ENCODE results near the gene ACTR1B.
A peak's percentile ranks its signal among the peaks of the same experiment; 100 is the strongest.

Gene ACTR1B

DNA sequence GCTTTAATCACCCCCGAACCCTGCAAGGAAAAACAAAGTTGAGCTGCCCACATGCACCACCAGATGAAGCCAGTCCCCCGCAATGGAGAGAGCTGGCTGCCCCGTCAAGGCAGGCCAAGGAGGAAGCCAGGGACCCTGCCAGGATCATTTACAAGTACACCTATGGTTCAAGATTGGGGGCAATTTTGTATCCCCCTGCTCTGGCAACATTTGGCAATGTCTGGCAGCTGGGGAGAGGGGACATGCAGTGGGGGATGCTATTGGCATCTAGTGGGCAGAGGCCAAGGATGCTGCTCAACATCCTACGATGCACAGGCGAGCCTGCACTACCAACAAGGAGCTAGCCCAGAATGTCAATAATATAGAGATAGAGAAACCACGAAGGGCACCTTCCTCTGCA, 1.9 kb downstream of the ACTR1B start:
- peak overlapping the region; percentile 9 for H2BK5ac ChIP-seq (ENCODE audit: low read depth, low read length, poor library complexity, severe bottlenecking)
- H3K18ac ChIP-seq (ENCODE audit: low read depth in 1 of 2, low read length in 2 of 2) = no peak overlapping the region
- peak overlapping the region in 1 of 2 experiments; percentile 66 for H3K4ac ChIP-seq (ENCODE audit: low read depth in 1 of 2, low read length in 2 of 2)
- H2BK12ac ChIP-seq (ENCODE audit: low read length in 2 of 2) = peak overlapping the region in 1 of 2 experiments; percentile 31
- H4K91ac ChIP-seq (ENCODE audit: low read length) = no peak overlapping the region
- peak overlapping the region; percentile 96 for H3K27ac ChIP-seq (ENCODE audit: low read length, poor library complexity, severe bottlenecking)
- H2AFZ ChIP-seq (ENCODE audit: low read depth, low read length) = no peak overlapping the region
- no peak overlapping the region for H2BK120ac ChIP-seq (ENCODE audit: low read depth, low read length)
- 92% methylated on average over 6 of the region's 6 CpGs for WGBS
- H2AK5ac ChIP-seq (ENCODE audit: low read length, severe bottlenecking) = peak overlapping the region; percentile 4
- H3K4me1 ChIP-seq (ENCODE audit: control insufficient read depth, insufficient read depth, low read depth, low read length) = peaks cover 26% of the 10 kb centered on the region
- no peaks in the 10 kb centered on the region for H3K27me3 ChIP-seq (ENCODE audit: control insufficient read depth in 1 of 2, insufficient read depth in 1 of 2, low read length in 2 of 2)
- peak overlapping the region; percentile 22 for H4K8ac ChIP-seq (ENCODE audit: low read length)
- H3K36me3 ChIP-seq (ENCODE audit: control insufficient read depth in 1 of 2, insufficient read depth in 2 of 2, low read depth in 1 of 2, low read length in 2 of 2) = peaks cover 24 to 34% of the 10 kb centered on the region in 2 experiments
- DNase-seq = no peak
- peak overlapping the region in 1 of 2 experiments; percentile 88 for H3K4me3 ChIP-seq (ENCODE audit: insufficient read depth in 1 of 2, low read depth in 1 of 2, low read length in 2 of 2)
- H3K79me1 ChIP-seq (replicated peaks; ENCODE audit: low read length, poor library complexity, severe bottlenecking) = peaks cover 24% of the 10 kb centered on the region
- H2BK15ac ChIP-seq (ENCODE audit: low read depth, poor library complexity, severe bottlenecking) = no peak overlapping the region
- H3K4me2 ChIP-seq (ENCODE audit: low read length, poor library complexity, severe bottlenecking) = peak overlapping the region; percentile 70
- H3K23ac ChIP-seq (ENCODE audit: low read length in 2 of 2) = no peak overlapping the region
- H3K9me3 ChIP-seq (ENCODE audit: control insufficient read depth, low read length) = no peaks in the 10 kb centered on the region
- peak overlapping the region in 1 of 2 experiments; percentile 57 for H3K14ac ChIP-seq (ENCODE audit: low read length in 2 of 2)
- H3K9ac ChIP-seq (ENCODE audit: low read length) = peak overlapping the region; percentile 92

DNA sequence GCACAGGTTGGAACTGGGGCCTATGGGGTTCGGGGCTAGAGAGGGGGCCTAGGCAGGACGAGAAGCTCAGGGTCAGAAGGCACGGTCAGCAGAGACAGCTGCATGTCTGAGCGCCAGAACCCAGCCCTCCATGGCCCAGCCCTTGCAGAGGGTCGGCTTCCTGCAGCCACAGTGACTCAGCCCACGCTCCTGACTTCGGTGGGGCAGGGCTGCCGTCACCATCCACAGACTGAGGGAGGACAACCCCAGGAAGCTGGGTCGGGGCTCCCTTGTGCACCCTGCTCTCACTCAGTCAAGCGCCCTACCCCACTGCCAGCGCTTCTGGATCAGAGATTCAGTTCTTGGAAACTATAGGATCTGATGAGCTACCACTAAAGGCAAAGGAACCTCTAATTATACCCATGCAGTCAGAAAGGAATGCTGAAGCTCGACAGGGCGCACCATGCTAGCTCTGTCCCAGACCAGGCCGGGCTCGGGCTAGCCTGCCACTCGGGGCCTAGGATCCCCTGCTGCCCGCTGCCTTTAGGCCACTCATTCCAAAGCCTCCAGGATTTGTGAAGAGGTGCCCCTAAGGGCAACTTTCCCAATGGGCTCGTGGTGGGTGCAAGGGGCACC, 3.0 kb downstream of the ACTR1B start:
- H4K8ac ChIP-seq (ENCODE audit: low read length) = peak overlapping the region; percentile 16
- peak overlapping the region; percentile 46 for H3K9ac ChIP-seq (ENCODE audit: low read length)
- no peak overlapping the region for H2BK15ac ChIP-seq (ENCODE audit: low read depth, poor library complexity, severe bottlenecking)
- H2AFZ ChIP-seq (ENCODE audit: low read depth, low read length) = no peak overlapping the region
- H3K14ac ChIP-seq (ENCODE audit: low read length in 2 of 2) = no peak overlapping the region
- H2BK120ac ChIP-seq (ENCODE audit: low read depth, low read length) = no peak overlapping the region
- H4K91ac ChIP-seq (ENCODE audit: low read length) = peak overlapping the region; percentile 58
- no peak overlapping the region for H3K18ac ChIP-seq (ENCODE audit: low read depth in 1 of 2, low read length in 2 of 2)
- peak overlapping the region; percentile 16 for H3K4me2 ChIP-seq (ENCODE audit: low read length, poor library complexity, severe bottlenecking)
- peaks cover 27% of the 10 kb centered on the region for H3K79me1 ChIP-seq (replicated peaks; ENCODE audit: low read length, poor library complexity, severe bottlenecking)
- peaks cover 35 to 45% of the 10 kb centered on the region in 2 experiments for H3K36me3 ChIP-seq (ENCODE audit: control insufficient read depth in 1 of 2, insufficient read depth in 2 of 2, low read depth in 1 of 2, low read length in 2 of 2)
- H3K23ac ChIP-seq (ENCODE audit: low read length in 2 of 2) = peak overlapping the region in 1 of 2 experiments; percentile 4
- DNase-seq = peak; percentile 43
- no peaks in the 10 kb centered on the region for H3K27me3 ChIP-seq (ENCODE audit: control insufficient read depth in 1 of 2, insufficient read depth in 1 of 2, low read length in 2 of 2)
- 58% methylated on average over 18 of the region's 18 CpGs for WGBS
- H2AK5ac ChIP-seq (ENCODE audit: low read length, severe bottlenecking) = peak overlapping the region; percentile 14
- peak overlapping the region in 1 of 2 experiments; percentile 19 for H2BK12ac ChIP-seq (ENCODE audit: low read length in 2 of 2)
- peak overlapping the region in 1 of 2 experiments; percentile 88 for H3K4me3 ChIP-seq (ENCODE audit: insufficient read depth in 1 of 2, low read depth in 1 of 2, low read length in 2 of 2)
- no peak overlapping the region for H2BK5ac ChIP-seq (ENCODE audit: low read depth, low read length, poor library complexity, severe bottlenecking)
- H3K27ac ChIP-seq (ENCODE audit: low read length, poor library complexity, severe bottlenecking) = no peak overlapping the region
- peaks cover 26% of the 10 kb centered on the region for H3K4me1 ChIP-seq (ENCODE audit: control insufficient read depth, insufficient read depth, low read depth, low read length)
- H3K4ac ChIP-seq (ENCODE audit: low read depth in 1 of 2, low read length in 2 of 2) = no peak overlapping the region
- H3K9me3 ChIP-seq (ENCODE audit: control insufficient read depth, low read length) = no peaks in the 10 kb centered on the region

DNA sequence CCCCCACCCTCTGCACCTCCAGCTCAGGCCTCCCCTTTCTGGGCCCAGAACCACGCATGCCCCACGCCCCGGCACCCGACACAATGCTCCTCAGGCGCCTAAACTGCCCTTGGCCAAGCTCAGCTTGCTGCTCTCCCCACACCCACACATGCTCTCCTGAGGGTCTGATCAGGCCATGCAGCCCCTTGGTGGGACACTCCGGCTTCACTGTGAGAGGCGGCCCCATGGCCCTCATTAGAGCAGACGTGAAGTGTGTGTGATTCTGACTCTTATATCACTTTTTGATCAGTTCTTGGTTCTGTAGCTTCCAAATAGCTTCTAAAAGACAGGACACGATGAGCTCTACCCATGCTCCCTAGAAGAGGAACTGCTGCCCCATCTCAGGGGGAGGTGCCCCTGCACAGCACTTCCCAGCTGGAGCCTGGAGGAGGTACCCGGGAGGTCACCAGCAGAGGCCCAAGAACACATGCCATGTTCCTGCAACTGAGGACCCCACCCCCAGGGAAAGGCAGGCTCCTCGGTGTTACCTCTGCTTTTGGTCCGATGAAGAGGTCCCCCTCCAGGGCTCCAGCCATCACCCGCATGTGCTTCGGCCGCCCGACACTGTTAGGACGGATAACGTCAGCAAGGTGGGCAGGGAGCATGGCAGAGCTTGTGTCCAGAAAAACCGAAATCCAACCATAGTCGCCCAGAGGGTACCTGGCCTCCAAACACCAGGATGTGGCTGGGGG, 3.6 kb downstream of the ACTR1B start:
- no peak overlapping the region for H2BK120ac ChIP-seq (ENCODE audit: low read depth, low read length)
- H4K8ac ChIP-seq (ENCODE audit: low read length) = peak overlapping the region; percentile 50
- H2BK5ac ChIP-seq (ENCODE audit: low read depth, low read length, poor library complexity, severe bottlenecking) = no peak overlapping the region
- no peaks in the 10 kb centered on the region for H3K27me3 ChIP-seq (ENCODE audit: control insufficient read depth in 1 of 2, insufficient read depth in 1 of 2, low read length in 2 of 2)
- no peaks in the 10 kb centered on the region for H3K9me3 ChIP-seq (ENCODE audit: control insufficient read depth, low read length)
- peaks cover 26% of the 10 kb centered on the region for H3K4me1 ChIP-seq (ENCODE audit: control insufficient read depth, insufficient read depth, low read depth, low read length)
- no peak overlapping the region for H3K14ac ChIP-seq (ENCODE audit: low read length in 2 of 2)
- peak overlapping the region in 1 of 2 experiments; percentile 40 for H3K23ac ChIP-seq (ENCODE audit: low read length in 2 of 2)
- no peak overlapping the region for H2AFZ ChIP-seq (ENCODE audit: low read depth, low read length)
- H3K4me2 ChIP-seq (ENCODE audit: low read length, poor library complexity, severe bottlenecking) = no peak overlapping the region
- no peak for DNase-seq
- H2BK15ac ChIP-seq (ENCODE audit: low read depth, poor library complexity, severe bottlenecking) = no peak overlapping the region
- 97% methylated on average over 17 of the region's 20 CpGs for WGBS
- peak overlapping the region; percentile 10 for H2AK5ac ChIP-seq (ENCODE audit: low read length, severe bottlenecking)
- H4K91ac ChIP-seq (ENCODE audit: low read length) = no peak overlapping the region
- no peak overlapping the region for H3K4ac ChIP-seq (ENCODE audit: low read depth in 1 of 2, low read length in 2 of 2)
- peaks cover 27% of the 10 kb centered on the region for H3K79me1 ChIP-seq (replicated peaks; ENCODE audit: low read length, poor library complexity, severe bottlenecking)
- no peak overlapping the region for H3K27ac ChIP-seq (ENCODE audit: low read length, poor library complexity, severe bottlenecking)
- H3K36me3 ChIP-seq (ENCODE audit: control insufficient read depth in 1 of 2, insufficient read depth in 2 of 2, low read depth in 1 of 2, low read length in 2 of 2) = peaks cover 41 to 52% of the 10 kb centered on the region in 2 experiments
- H3K4me3 ChIP-seq (ENCODE audit: insufficient read depth in 1 of 2, low read depth in 1 of 2, low read length in 2 of 2) = no peak overlapping the region
- H2BK12ac ChIP-seq (ENCODE audit: low read length in 2 of 2) = no peak overlapping the region
- no peak overlapping the region for H3K9ac ChIP-seq (ENCODE audit: low read length)
- no peak overlapping the region for H3K18ac ChIP-seq (ENCODE audit: low read depth in 1 of 2, low read length in 2 of 2)

GRCh38 chr2:97659256-97660043, 4.4 kb downstream of the ACTR1B start:
- Histone ChIP-seq H2BK5ac (ENCODE audit: low read depth, low read length, poor library complexity, severe bottlenecking) (no peak overlapping the region), H3K4me3 (ENCODE audit: insufficient read depth in 1 of 2, low read depth in 1 of 2, low read length in 2 of 2) (no peak overlapping the region), H3K27me3 (ENCODE audit: control insufficient read depth in 1 of 2, insufficient read depth in 1 of 2, low read length in 2 of 2) (no peaks in the 10 kb centered on the region), H3K4me1 (ENCODE audit: control insufficient read depth, insufficient read depth, low read depth, low read length) (peaks cover 25% of the 10 kb centered on the region), H3K14ac (ENCODE audit: low read length in 2 of 2) (no peak overlapping the region), H3K27ac (ENCODE audit: low read length, poor library complexity, severe bottlenecking) (no peak overlapping the region), H2BK120ac (ENCODE audit: low read depth, low read length) (no peak overlapping the region), H3K79me1 (replicated peaks; ENCODE audit: low read length, poor library complexity, severe bottlenecking) (peaks cover 25% of the 10 kb centered on the region), H3K4me2 (ENCODE audit: low read length, poor library complexity, severe bottlenecking) (no peak overlapping the region), H2AFZ (ENCODE audit: low read depth, low read length) (no peak overlapping the region), H3K18ac (ENCODE audit: low read depth in 1 of 2, low read length in 2 of 2) (no peak overlapping the region), H3K9ac (ENCODE audit: low read length) (no peak overlapping the region), H3K23ac (ENCODE audit: low read length in 2 of 2) (no peak overlapping the region), H3K4ac (ENCODE audit: low read depth in 1 of 2, low read length in 2 of 2) (no peak overlapping the region), H3K36me3 (ENCODE audit: control insufficient read depth in 1 of 2, insufficient read depth in 2 of 2, low read depth in 1 of 2, low read length in 2 of 2) (peaks cover 49 to 59% of the 10 kb centered on the region in 2 experiments), H2BK12ac (ENCODE audit: low read length in 2 of 2) (no peak overlapping the region), H4K91ac (ENCODE audit: low read length) (no peak overlapping the region), H4K8ac (ENCODE audit: low read length) (peak overlapping the region; percentile 12), H3K9me3 (ENCODE audit: control insufficient read depth, low read length) (peaks cover 4% of the 10 kb centered on the region), H2AK5ac (ENCODE audit: low read length, severe bottlenecking) (no peak overlapping the region), H2BK15ac (ENCODE audit: low read depth, poor library complexity, severe bottlenecking) (no peak overlapping the region)
- 96% methylated on average over 29 of the region's 29 CpGs for WGBS
- no peak for DNase-seq

Measured in mesenchymal stem cell (in vitro differentiated cells and primary cell).